GM12878 (cell line): ENCODE data around the gene CCDC27. TPM values are rescaled to one million over a fixed set of nuclear protein-coding genes. Genes with fewer than 3 reads are reported as not detected.
A peak's percentile ranks its signal among the peaks of the same experiment; 100 is the strongest.

Experiments used
- ATAC-seq: fragments of 200-7000 bp; cut with Tn5 transposase; 3 replicates; pipeline ENCODE4 v1.9.1; 2020; ENCODE audit warnings: mild to moderate bottlenecking, moderate library complexity
- BruUV-seq: library from RNA; stranded (reverse); fragments of 400-500 nt; replicated peaks from 2 replicates; lab custom pipeline; 2021; lab: Mats Ljungman, UMichigan
- CTCF ChIA-PET: fragments of 300-600 bp; sonication (Branson Sonifier 250); formaldehyde crosslinking; extraction: SDS; loops from one replicate; lab custom pipeline; 2021; ENCODE audit warnings: inconsistent platforms; lab: Yijun Ruan, JAX
- POLR2A ChIA-PET: fragments of 350-600 bp; formaldehyde crosslinking; extraction: SDS; loops from one replicate; lab custom pipeline; 2021; ENCODE audit warnings: inconsistent platforms; lab: Charles Lee
- RAD21 ChIA-PET: fragments of 300-600 bp; sonication (Branson Sonifier 250); formaldehyde crosslinking; loops from one replicate; lab custom pipeline; 2023; ENCODE audit warnings: antibody characterized with exemption; ENCODE audit not compliant: unreplicated experiment; lab: Charles Lee
- SMC1A ChIA-PET: fragments of 300-600 bp; sonication (Branson Sonifier 250); formaldehyde crosslinking; loops from one replicate; lab custom pipeline; 2023; ENCODE audit not compliant: unreplicated experiment, uncharacterized antibody; lab: Charles Lee
- DNase-seq: peaks from one replicate; pipeline ENCODE4 v3.0.0-alpha.2; 2011; ENCODE audit warnings: low read depth, low spot score
- FAIRE-seq: peaks from 3 replicates; lab custom pipeline; 2011; peaks lifted over from hg19 to GRCh38; lab: Jason Lieb, UNC
- H2AFZ ChIP-seq: 2 replicates; pipeline ENCODE4 v1.6.0; 2011; ENCODE audit warnings: low read depth, low read length, control low read depth; ENCODE audit not compliant: control insufficient read depth
- H3K27ac ChIP-seq: 2 replicates; pipeline ENCODE4 v1.5.1; 2011; ENCODE audit warnings: control low read depth; ENCODE audit not compliant: control insufficient read depth, insufficient read depth
- H3K27me3 ChIP-seq, 2 experiments: replicated peaks in 1 of 2; 2 replicates each; pipeline versions ENCODE4 v1.6.0 to v1.6.1; 2011; ENCODE audit warnings: low read length in 1 of 2; ENCODE audit not compliant: control insufficient read depth in 2 of 2, insufficient read depth in 2 of 2
- H3K36me3 ChIP-seq, 2 experiments: 2 replicates each; pipeline ENCODE4 v1.5.1; 2011; ENCODE audit warnings: low read length in 1 of 2; ENCODE audit not compliant: control insufficient read depth in 2 of 2, insufficient read depth in 2 of 2
- H3K4me1 ChIP-seq: 2 replicates; pipeline ENCODE4 v1.6.1; 2011; ENCODE audit warnings: mild to moderate bottlenecking, low read length, moderate library complexity, mixed read lengths; ENCODE audit not compliant: control insufficient read depth, insufficient read depth
- H3K4me2 ChIP-seq: 2 replicates; pipeline ENCODE4 v1.6.0; 2011; ENCODE audit warnings: control low read depth; ENCODE audit not compliant: control insufficient read depth, insufficient read depth
- H3K4me3 ChIP-seq: fragments of 200-600 bp; sonication (generic); 2 replicates; pipeline ENCODE4 v1.5.1; 2016
- H3K79me2 ChIP-seq: 2 replicates; pipeline ENCODE4 v1.6.0; 2011; ENCODE audit warnings: low read length; ENCODE audit not compliant: control insufficient read depth, insufficient read depth
- H3K9ac ChIP-seq: 2 replicates; pipeline ENCODE4 v1.8.0; 2011; ENCODE audit warnings: low read length, control low read depth, mixed read lengths; ENCODE audit not compliant: control insufficient read depth, insufficient read depth
- H3K9me3 ChIP-seq: replicated peaks from 3 replicates; pipeline ENCODE4 v1.5.1; 2011; ENCODE audit warnings: mild to moderate bottlenecking, low read length; ENCODE audit not compliant: control insufficient read depth, insufficient read depth
- H4K20me1 ChIP-seq: 2 replicates; pipeline ENCODE4 v1.6.0; 2011; ENCODE audit not compliant: control insufficient read depth, insufficient read depth
- BRCA1 ChIP-seq: IDR thresholded peaks from 2 replicates; pipeline ENCODE4 v1.6.1; 2011; ENCODE audit warnings: low read depth, low read length, improper control_type of control experiment
- EZH2 ChIP-seq: IDR thresholded peaks from 2 replicates; pipeline ENCODE4 v1.6.1; 2012; ENCODE audit warnings: low read depth, mild to moderate bottlenecking, control low read depth, inconsistent platforms, low read length, borderline replicate concordance; ENCODE audit not compliant: control insufficient read depth
- NR2F1 ChIP-seq: fragments of 450-650 bp; conservative IDR thresholded peaks from 2 replicates; pipeline ENCODE4 v1.6.1; 2017; ENCODE audit warnings: mild to moderate bottlenecking
- RUNX3 ChIP-seq: IDR thresholded peaks from 2 replicates; pipeline ENCODE4 v1.6.1; 2012; ENCODE audit warnings: low read length, inconsistent platforms
- SMC3 ChIP-seq: IDR thresholded peaks from 2 replicates; pipeline ENCODE4 v1.6.1; 2011; ENCODE audit warnings: low read length, improper control_type of control experiment, borderline replicate concordance
- SP1 ChIP-seq: IDR thresholded peaks from one replicate; pipeline ENCODE4 v1.6.1; 2011; ENCODE audit warnings: low read depth, low read length
- TAF1 ChIP-seq: IDR thresholded peaks from 2 replicates; pipeline ENCODE4 v1.6.1; 2011; ENCODE audit warnings: mild to moderate bottlenecking, low read depth, low read length, borderline replicate concordance
- TARDBP ChIP-seq: IDR thresholded peaks from 2 replicates; pipeline ENCODE4 v1.6.1; 2016; ENCODE audit warnings: borderline replicate concordance
- TCF12 ChIP-seq: IDR thresholded peaks from 2 replicates; pipeline ENCODE4 v1.6.1; 2011; ENCODE audit warnings: low read depth, mild to moderate bottlenecking, low read length
- TCF3 ChIP-seq: IDR thresholded peaks from 2 replicates; pipeline ENCODE4 v1.6.1; 2012; ENCODE audit warnings: low read depth, mild to moderate bottlenecking, low read length, borderline replicate concordance; ENCODE audit not compliant: insufficient read depth
- YY1 ChIP-seq: IDR thresholded peaks from 2 replicates; pipeline ENCODE4 v1.6.1; 2011; ENCODE audit warnings: low read depth, mild to moderate bottlenecking, low read length
- ZNF384 ChIP-seq: IDR thresholded peaks from 2 replicates; pipeline ENCODE4 v1.6.1; 2012; ENCODE audit warnings: low read depth, mild to moderate bottlenecking, low read length, improper control_type of control experiment, borderline replicate concordance
- ZSCAN29 ChIP-seq: fragments of 450-650 bp; IDR thresholded peaks from 2 replicates; pipeline ENCODE4 v1.6.1; 2017; ENCODE audit warnings: mild to moderate bottlenecking, moderate library complexity
- WGBS: methylation state at CpG from one replicate; pipeline ENCODE4 v1.1.6; 2016; ENCODE audit warnings: low lambda C conversion rate; ENCODE audit not compliant: insufficient replicate concordance, insufficient coverage; ENCODE audit errors: missing lambda C conversion rate; 5-methylcytosine and 5-hydroxymethylcytosine counted together
- in situ Hi-C: fragments of 300-500 bp; cut with MboI; formaldehyde crosslinking; loops from 9 replicates; pipeline ENCODE4 v1.14.3; 2018; ENCODE audit warnings: mixed read lengths
- intact Hi-C: fragments of 100-400 bp; cut with micrococcal nuclease; formaldehyde crosslinking; loops from one replicate; pipeline ENCODE4 v1.14.2; 2022; ENCODE audit not compliant: unreplicated experiment
- polyA plus RNA-seq, 11 experiments: library from polyadenylated mRNA; depleted of rRNA in 4 of 11; unstranded in 6 of 11; stranded (reverse) in 5 of 11; fragments of >200 nt; fragmentation: Nextera tagmentation in 4 of 11; fragmentation: Illumina TruSeq in 1 of 11; extraction: Ambion mirVana in 4 of 11; extraction: Trizol in 1 of 11; gene quantifications; 1 replicate in 1 of 11; 2 replicates in 10 of 11; pipeline versions ENCODE4 v1.2.1 to v1.2.3, GENCODE V29; 2011 to 2016; ENCODE audit warnings: inconsistent platforms in 2 of 11, missing spikeins in 2 of 11, low read depth in 1 of 11
- total RNA-seq, 4 experiments: library from RNA; depleted of rRNA in 3 of 4; stranded (reverse); fragments of >200 nt in 3 of 4; fragmentation: Illumina TruSeq in 1 of 4; extraction: Trizol in 1 of 4; gene quantifications; 2 replicates each; pipeline versions ENCODE4 v1.2.1 to v1.2.3, GENCODE V29; 2013 to 2021
- TF ChIP-seq, protein P1 (sequence below): fragments of 450-650 bp; formaldehyde crosslinking; IDR thresholded peaks from 2 replicates; pipeline ENCODE4 v1.5.0; 2022; ENCODE audit warnings: mild to moderate bottlenecking, missing genetic modification characterization
- TF ChIP-seq, protein P2 (sequence below), 3 experiments: IDR thresholded peaks in 2 of 3; conservative IDR thresholded peaks in 1 of 3; 2 replicates each; pipeline ENCODE4 v1.5.1; 2011; ENCODE audit warnings: low read depth in 3 of 3, low read length in 3 of 3, mild to moderate bottlenecking in 3 of 3, control low read depth in 2 of 3, moderate library complexity in 2 of 3, inconsistent platforms in 1 of 3, mixed read lengths in 1 of 3; ENCODE audit not compliant: control insufficient read depth in 2 of 3, insufficient read depth in 1 of 3; ENCODE audit errors: extremely low read depth in 1 of 3
- TF ChIP-seq, protein P3 (sequence below): IDR thresholded peaks from 2 replicates; pipeline ENCODE4 v1.6.1; 2011; ENCODE audit warnings: borderline replicate concordance, low read depth, mild to moderate bottlenecking, moderate library complexity, mixed read lengths, low read length; ENCODE audit not compliant: insufficient read depth; ENCODE audit errors: extremely low read length

Gene CCDC27
- total and polyA plus RNA-seq, 10 of the 15 experiments (the other 5 are each of a cell fraction or from before 2014, with no cell fraction given) = 0.05 TPM; not detected in 9

DNA sequence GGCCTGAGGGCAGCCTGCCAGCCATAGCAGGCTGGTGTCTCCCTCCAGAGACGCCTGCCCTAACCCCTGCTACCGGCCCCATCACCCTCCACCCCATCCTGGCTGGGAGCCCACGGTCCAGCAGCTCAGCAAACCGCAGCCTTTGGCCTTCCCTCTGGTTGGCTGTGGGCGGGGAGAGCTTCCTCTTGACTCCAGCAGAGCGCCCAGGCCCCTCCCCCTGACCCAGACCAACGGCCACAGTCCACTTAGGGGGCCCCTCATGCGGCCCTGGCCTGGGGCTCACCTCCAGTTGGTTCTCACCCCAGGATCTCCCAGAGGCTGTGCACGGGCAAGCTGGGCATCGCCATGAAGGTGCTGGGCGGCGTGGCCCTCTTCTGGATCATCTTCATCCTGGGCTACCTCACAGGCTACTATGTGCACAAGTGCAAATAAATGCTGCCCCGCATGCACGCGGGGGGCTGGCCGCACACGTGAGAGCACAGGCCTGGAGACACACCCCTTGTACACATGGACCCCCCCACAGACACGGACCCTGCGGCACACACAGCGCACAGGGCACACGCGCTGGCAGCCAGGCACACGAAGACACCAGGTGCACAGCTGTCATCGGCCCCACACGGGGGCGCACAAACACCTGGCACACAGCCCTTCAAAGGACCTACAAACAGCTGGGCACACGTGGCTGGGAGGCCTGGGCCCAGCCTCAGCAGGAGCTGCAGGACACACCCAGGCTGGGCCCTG, 23.4 kb downstream of the CCDC27 start:
- Histone ChIP-seq H2AFZ (no peak overlapping the region), H3K9me3 (no peaks in the 10 kb centered on the region), H3K27me3 (no peaks in the 10 kb centered on the region; a peak in 1 of 4 replicates), H3K4me2 (peak overlapping the region; percentile 42; the same call in 1 of the 2 replicates), H3K9ac (no peak overlapping the region), H4K20me1 (no peaks in the 10 kb centered on the region), H3K4me1 (peaks cover 15% of the 10 kb centered on the region), H3K36me3 (peaks cover 3 to 10% of the 10 kb centered on the region in 2 experiments; a peak in 3 of 4 replicates), H3K27ac (no peak overlapping the region), H3K4me3 (no peak overlapping the region), H3K79me2 (no peaks in the 10 kb centered on the region)
- CTCF ChIA-PET = interaction anchor here (0.9 to 1.5 kb wide), 9 partner anchors 9 to 131 kb away, joined by 3 to 8 read pairs (median 4); partner anchors contain the start of gene LRRC47
- no peak for DNase-seq
- no TSS peak for BruUV-seq
- SMC1A ChIA-PET = no interaction called here
- RAD21 ChIA-PET = interaction anchor here (0.7 to 1.5 kb wide), 4 partner anchors 20 to 124 kb away, joined by 3 to 12 read pairs (median 4); partner anchors contain the start of genes C1orf174 and LRRC47
- peak; percentile 68 for ATAC-seq
- intact Hi-C loops = loop anchor here (1.0 kb wide), 1 partner anchor 26 kb away; no protein-coding TSS in a partner anchor
- in situ Hi-C loops = no loop called here
- FAIRE-seq = no peak
- WGBS = 16% methylated on average over 27 of the region's 27 CpGs
- POLR2A ChIA-PET = interaction anchor here (1.3 kb wide), 1 partner anchor 20 kb away, joined by 4 read pairs; the partner anchor contains the start of gene LRRC47
- TF ChIP-seq, protein P1, sequence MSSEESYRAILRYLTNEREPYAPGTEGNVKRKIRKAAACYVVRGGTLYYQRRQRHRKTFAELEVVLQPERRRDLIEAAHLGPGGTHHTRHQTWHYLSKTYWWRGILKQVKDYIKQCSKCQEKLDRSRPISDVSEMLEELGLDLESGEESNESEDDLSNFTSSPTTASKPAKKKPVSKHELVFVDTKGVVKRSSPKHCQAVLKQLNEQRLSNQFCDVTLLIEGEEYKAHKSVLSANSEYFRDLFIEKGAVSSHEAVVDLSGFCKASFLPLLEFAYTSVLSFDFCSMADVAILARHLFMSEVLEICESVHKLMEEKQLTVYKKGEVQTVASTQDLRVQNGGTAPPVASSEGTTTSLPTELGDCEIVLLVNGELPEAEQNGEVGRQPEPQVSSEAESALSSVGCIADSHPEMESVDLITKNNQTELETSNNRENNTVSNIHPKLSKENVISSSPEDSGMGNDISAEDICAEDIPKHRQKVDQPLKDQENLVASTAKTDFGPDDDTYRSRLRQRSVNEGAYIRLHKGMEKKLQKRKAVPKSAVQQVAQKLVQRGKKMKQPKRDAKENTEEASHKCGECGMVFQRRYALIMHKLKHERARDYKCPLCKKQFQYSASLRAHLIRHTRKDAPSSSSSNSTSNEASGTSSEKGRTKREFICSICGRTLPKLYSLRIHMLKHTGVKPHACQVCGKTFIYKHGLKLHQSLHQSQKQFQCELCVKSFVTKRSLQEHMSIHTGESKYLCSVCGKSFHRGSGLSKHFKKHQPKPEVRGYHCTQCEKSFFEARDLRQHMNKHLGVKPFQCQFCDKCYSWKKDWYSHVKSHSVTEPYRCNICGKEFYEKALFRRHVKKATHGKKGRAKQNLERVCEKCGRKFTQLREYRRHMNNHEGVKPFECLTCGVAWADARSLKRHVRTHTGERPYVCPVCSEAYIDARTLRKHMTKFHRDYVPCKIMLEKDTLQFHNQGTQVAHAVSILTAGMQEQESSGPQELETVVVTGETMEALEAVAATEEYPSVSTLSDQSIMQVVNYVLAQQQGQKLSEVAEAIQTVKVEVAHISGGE (CRISPR knock-in tag) = no peak
- TF ChIP-seq TAF1 = no peak
- TF ChIP-seq TARDBP = 0 out of 2 replicates have a peak, but pooled peaks have one; percentile 39
- TF ChIP-seq YY1 = 0 out of 2 replicates have a peak, but pooled peaks have one; percentile 17
- peak; percentile 53; the same call in 1 of the 2 replicates for TF ChIP-seq RUNX3
- TF ChIP-seq, protein P2, sequence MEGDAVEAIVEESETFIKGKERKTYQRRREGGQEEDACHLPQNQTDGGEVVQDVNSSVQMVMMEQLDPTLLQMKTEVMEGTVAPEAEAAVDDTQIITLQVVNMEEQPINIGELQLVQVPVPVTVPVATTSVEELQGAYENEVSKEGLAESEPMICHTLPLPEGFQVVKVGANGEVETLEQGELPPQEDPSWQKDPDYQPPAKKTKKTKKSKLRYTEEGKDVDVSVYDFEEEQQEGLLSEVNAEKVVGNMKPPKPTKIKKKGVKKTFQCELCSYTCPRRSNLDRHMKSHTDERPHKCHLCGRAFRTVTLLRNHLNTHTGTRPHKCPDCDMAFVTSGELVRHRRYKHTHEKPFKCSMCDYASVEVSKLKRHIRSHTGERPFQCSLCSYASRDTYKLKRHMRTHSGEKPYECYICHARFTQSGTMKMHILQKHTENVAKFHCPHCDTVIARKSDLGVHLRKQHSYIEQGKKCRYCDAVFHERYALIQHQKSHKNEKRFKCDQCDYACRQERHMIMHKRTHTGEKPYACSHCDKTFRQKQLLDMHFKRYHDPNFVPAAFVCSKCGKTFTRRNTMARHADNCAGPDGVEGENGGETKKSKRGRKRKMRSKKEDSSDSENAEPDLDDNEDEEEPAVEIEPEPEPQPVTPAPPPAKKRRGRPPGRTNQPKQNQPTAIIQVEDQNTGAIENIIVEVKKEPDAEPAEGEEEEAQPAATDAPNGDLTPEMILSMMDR (IDR thresholded peaks at IDR 0.05 in 2 of 3, conservative IDR thresholded peaks at IDR 0.05 in 1 of 3; ENCODE audit: control insufficient read depth in 2 of 3, extremely low read depth in 1 of 3, insufficient read depth in 1 of 3, low read depth in 3 of 3, low read length in 3 of 3) = peak; percentile 74 to 80 (median 79)
- TF ChIP-seq SMC3 = peak; percentile 61; the same call in 1 of the 2 replicates
- TF ChIP-seq ZSCAN29 = no peak
- TF ChIP-seq NR2F1 = no peak
- TF ChIP-seq, protein P3, sequence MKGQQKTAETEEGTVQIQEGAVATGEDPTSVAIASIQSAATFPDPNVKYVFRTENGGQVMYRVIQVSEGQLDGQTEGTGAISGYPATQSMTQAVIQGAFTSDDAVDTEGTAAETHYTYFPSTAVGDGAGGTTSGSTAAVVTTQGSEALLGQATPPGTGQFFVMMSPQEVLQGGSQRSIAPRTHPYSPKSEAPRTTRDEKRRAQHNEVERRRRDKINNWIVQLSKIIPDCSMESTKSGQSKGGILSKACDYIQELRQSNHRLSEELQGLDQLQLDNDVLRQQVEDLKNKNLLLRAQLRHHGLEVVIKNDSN = peak; percentile 59
- no peak for TF ChIP-seq ZNF384
- no peak for TF ChIP-seq BRCA1
- peak; percentile 95 for TF ChIP-seq TCF12
- no peak for TF ChIP-seq SP1
- TF ChIP-seq EZH2 = no peak
- peak; percentile 98 for TF ChIP-seq TCF3
